GM18499 (cell line): ENCODE results near the gene ZNF239.
"Not testable (repeated sequence)": the region's sequence is repeated elsewhere in the genome, so short reads cannot be mapped to it uniquely, and the experiment has no call there.

Experiments
- ATAC-seq: cut with Tn5 transposase; IDR thresholded peaks from one replicate; pipeline ENCODE4 v1.9.1; 2021; ENCODE audit warnings: moderate number of reproducible peaks; ENCODE audit not compliant: insufficient read depth, unreplicated experiment

Gene ZNF239

DNA sequence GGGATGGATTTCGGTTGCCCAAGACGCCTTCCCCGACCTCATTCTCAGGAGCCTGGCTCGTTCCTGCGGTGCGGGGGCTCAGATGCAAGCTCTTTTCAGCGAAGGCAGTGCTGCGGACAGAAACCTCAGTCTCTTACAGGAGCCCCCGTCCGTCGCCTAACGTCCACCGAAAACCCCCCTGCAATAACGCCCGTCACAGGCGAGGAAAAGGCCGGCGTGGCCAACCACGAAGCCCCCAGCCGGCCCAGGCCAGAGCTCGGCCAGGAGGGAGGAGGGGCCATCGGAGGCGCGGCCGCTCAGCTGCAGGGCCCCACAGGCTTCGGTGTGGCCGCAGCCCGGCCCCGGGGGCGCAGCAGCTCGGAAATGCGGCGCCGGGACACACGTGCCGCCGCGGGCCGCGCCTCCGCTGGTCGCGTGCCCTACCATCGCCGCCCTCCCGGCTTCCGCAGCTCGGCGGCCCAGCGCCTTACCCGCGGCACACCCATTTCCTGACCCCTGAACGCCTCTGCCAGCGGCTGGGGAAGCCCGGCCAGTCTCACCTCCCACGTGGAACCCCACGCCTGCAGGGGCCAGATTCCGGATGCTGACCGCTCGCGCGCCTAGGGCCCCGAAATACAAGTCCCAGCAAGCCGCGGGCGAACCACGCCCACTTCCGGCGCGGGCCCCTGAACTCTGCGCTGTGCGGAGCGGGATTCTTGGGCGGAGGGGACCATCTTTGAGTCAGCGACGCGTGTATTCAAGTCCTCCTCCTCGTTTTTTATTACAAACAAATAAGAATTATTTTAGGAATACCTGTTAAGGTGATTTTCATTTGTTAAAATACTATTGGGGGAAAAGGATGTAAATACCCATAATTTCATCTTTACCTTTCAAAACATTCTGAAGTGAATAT lies at the start of gene ZNF239:
TSS of gene ZNF239 (minus strand) at position 616 of the 892 bp plus-strand sequence. CDS start 16,537 bp downstream, outside the sequence.
- peak; percentile 82 for ATAC-seq

DNA sequence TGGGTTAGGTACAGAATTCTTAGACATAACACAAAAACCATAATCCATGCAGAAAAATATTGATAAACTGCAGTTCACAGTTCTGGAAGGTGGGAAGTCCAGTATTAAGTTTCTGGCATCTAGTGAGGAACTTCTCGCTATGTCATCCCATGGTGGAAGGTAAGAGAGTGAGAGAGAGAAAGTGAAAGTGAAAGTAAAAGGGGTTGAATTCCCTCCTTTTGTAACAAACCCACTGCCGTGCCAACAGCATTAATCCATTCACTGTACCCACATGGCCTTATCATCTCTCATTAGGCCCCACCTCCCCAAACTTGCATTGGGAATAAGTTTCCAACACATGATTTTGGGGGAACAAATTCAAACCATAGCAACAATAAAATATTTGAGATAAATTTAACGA lies 48.9 kb upstream of the ZNF239 start:
- no peak for ATAC-seq

DNA sequence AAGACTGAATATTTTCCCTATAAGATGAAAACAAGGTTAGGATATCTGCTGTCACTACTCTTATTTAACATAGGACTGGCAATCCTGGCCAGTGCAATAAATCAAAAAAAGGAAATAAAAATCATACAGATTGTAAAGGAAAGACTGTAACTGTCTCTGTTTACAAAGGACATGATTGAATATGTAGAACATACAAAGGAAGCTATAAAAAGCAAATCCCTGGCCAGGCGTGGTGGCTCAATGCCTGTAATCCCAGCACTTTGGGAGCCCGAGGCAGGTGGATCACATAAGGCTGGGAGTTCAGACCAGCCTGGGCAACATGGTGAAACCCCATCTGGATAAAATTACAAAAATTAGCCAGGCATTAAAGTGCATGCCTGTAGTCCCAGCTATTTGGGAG lies 47.6 kb upstream of the ZNF239 start:
- no peak for ATAC-seq

DNA sequence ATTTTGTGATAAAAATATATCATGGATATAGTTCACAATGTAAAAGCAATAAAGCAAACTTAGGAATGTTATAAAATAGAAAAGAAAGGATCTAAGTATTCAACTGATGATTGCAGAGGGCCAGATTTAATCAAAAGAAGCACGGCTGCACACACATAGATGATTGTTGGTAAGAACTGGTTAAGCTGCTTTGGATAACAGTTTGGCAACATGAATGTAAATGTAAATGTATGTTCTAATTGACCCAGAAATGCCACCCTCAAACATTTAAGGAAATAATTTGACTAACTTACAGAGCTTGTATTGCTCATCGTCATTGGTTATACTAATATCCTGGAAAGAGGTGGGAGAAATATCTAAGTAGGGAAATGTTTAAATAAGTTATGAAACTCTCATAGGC lies 45.0 kb upstream of the ZNF239 start:
- no peak for ATAC-seq

DNA sequence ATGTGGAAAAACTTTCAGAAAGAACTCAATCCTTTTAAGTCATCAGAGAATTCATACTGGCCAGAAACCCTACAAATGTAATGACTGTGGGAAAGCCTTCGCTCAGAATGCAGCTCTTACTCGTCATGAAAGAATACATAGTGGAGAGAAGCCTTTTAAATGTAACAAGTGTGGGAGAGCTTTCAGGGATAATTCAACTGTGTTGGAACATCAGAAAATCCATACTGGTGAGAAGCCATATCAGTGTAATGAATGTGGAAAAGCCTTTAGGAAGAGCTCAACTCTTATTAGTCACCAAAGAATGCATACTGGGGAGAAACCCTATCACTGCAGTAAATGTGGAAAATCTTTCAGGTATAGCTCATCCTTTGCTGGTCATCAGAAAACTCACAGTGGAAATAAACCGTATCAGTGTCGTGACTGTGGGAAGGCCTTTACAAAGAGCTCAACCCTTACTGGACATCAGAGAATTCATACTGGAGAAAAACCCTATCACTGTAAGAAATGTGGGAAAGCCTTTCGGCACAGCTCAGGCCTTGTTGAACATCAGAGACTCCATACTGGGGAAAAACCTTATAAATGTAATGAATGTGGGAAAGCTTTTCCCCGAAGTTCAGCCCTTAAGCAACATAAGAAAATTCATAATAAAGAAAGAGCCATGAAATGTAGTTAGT lies 42.4 kb upstream of the ZNF239 start:
- ATAC-seq, result no peak

DNA sequence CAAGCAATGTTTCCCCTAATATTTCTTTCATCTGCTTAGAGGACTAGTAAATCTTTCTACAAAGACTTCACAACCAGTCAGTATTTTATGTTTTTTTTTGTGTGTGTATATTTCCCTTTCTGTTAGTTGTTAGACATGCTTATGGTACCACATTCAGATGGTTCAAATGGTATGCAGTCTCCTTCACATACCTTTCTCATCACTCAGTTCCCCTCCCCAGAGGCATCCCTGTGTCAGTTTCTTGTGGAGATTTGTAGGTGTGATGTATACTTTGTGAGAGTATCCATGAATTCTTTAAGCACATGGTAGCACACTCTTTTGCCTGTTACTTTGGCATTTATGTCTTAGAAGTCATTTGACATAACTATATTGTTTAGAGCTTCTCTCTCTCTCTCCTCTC lies 36.2 kb upstream of the ZNF239 start:
- ATAC-seq, result no peak

DNA sequence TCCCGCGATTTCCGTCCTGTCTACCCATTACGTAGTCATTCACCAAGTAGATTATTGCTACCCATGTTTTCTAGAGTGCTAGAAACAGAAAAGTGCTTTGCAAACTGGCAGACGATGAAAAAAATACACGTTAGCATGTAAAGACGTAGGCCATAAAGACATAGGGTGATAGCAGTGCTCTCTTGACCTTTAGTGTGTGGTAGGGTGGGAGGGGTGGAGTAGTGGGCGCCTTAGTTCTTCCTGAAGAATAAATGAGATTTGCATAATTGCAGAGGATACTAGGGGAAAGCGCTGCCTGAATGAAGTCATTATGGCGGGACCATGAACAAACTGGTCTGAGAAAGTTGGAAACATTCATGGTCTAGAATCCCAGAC lies 32.8 kb upstream of the ZNF239 start:
- no peak for ATAC-seq

DNA sequence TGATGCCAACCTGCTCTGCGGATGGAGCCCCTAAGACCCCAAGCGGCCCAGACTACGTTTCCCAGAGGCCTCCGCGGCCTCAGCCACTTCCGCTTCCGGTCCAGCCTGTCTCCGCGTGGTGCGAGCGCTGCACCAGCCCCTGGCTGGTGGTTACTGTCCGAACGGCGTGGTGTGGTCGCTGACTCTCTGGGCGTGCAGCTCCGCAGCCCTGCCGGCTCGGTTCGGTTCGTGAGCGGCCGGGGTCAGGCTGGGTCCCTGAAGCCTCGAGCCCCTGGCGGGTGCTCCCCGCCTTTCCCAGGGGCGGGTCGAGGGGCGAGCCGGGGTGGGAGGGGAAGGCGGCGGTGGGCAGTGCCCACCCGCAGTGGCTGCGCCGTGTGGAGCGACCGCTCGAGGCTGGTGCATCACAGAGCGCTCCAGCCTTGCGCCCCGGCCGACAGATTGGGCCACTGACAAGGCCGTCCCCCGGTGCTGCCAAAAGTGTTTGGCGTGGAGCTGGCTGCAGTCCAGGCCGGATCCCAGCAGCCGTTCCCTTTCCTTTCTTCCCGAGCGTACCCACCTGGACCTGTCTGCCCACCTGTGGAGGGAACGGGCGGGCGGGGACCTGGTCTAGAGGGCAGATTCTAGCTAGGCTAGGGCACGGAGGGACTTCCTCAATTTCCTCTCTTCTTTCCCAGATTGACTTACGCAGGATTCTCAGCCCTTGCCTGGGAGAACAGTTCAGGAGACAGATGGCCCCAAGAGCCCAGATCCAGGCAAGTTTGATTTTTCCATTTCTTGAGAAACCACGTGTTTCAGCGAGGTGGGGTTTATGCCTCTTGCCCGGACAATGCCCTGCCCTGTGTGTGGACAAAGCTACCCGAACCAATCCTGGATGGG lies 32.1 kb upstream of the ZNF239 start, which contains the start of gene ZNF485:
TSS of gene ZNF485 (plus strand) at position 116 of the 876 bp plus-strand sequence. CDS start at position 729, 613 bp downstream.
- ATAC-seq, result peak; percentile 87

DNA sequence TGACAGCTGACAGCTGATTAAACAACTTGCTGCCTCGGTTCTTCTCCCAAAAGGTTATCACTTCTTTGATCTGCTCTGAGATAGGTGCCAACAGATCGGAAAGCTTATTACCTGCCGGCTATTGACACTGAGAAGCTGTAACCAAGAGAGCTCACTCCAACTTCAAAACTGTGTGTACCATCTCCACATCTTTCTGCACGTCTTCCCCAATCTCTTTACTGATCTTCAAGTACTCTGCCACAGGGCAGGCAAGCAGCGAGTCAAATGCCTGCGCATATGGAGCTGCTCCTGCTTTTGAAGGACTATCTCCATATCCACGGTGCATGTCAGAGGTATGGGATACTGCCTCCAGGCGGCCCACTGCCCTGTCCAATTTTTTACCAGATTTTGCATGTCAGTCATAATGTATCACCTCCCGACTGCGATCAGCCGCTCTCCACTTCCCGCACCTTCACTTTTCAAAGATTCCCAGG lies 31.5 kb upstream of the ZNF239 start:
- no peak for ATAC-seq

DNA sequence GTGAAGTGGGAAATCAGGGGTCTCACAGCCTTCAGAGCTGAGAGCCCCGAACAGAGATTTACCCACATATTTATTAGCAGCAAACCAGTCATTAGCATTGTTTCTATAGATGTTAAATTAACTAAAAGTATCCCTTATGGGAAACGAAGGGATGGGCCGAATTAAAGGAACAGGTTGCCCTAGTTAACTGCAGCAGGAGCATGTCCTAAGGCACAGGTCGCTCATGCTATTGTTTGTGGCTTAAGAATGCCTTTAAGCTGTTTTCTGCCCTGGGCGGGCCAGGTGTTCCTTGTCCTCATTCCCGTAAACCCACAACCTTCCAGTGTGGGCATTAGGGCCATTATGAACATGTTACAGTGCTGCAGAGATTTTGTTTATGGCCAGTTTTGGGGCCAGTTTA lies 27.2 kb upstream of the ZNF239 start:
- ATAC-seq, result not testable (repeated sequence)

DNA sequence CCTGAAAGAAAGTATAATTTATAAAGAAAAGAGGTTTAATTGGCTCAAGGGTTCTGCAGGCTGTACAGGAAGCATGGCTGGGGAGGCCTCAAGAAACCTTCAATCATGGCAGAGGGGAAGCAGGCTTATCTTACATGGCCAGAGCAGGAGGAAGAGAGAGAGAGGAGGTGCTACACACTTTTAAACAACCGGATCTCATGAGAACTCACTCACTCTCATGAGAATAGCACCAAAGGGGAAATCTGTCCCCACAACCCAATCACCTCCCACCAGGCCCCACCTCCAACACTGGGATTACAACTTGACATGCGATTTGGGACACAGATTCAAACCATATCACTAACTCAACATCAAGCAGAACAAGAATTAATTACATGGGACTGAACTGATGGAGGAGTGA lies 24.9 kb upstream of the ZNF239 start:
- no peak for ATAC-seq

DNA sequence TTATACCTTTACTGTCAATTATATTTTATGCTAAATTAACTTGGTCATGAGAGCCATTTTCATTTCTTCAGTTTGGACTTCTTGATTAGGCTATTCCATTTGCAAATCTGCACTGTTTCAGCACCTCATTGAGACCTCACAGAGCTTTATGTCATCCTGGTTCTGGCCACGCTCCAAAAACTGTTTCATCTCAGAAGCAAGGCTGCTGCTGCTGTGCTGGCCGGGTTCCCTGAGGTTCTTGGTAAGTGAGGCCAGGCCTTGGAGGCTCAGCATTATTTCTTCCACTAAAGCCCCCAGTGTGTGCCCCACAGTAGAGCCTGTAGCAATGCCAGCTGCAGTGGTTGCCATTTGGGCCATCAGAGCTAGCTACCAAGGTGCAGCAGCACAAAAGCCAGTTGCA lies 24.0 kb upstream of the ZNF239 start:
- ATAC-seq, result no peak

DNA sequence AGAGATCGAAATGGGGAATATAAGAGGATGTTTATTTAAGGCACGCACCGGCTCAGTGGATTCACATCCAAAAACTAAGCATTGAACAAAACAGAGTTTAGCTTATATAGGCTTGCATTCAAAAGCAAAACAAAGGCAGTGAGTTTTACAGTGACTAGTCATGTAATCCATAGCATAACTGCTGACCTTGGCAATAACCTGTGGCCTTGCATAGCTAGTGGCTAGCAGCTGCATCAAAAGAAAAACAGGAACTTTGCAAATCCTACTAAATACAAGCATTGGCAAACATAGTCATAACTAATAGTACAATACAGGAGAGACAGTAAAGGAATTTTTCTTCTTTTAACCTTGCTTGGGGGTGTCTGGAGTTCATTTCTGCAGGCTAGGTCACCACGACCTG lies 22.1 kb upstream of the ZNF239 start:
- ATAC-seq, result no peak

DNA sequence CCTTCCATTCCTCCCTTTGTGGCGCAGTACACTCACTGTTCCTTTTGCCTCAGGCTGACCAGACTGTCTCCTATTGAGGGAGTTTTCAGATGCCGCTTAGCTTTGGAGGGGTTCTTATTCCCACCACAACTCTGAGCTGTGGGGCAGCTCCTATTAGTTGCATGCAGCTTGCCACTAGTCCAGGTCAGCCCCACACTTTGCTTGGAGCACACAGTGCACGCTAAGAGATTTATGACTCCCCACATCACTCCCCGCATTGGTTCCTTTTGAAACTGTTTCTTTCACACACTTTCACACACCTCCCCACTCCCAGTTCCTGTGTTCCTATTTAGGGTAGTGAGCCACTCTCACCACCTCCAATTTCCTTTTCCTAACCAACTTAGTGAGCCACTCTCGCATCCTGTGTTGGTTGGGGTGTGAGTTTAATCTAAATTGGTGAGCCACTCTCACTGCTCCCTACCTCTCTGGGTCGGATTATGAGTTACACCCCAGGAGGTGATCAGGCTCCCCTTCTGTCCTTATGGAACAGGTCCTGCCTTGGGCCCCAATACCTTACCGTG lies 21.4 kb upstream of the ZNF239 start:
- peak; percentile 48 for ATAC-seq

DNA sequence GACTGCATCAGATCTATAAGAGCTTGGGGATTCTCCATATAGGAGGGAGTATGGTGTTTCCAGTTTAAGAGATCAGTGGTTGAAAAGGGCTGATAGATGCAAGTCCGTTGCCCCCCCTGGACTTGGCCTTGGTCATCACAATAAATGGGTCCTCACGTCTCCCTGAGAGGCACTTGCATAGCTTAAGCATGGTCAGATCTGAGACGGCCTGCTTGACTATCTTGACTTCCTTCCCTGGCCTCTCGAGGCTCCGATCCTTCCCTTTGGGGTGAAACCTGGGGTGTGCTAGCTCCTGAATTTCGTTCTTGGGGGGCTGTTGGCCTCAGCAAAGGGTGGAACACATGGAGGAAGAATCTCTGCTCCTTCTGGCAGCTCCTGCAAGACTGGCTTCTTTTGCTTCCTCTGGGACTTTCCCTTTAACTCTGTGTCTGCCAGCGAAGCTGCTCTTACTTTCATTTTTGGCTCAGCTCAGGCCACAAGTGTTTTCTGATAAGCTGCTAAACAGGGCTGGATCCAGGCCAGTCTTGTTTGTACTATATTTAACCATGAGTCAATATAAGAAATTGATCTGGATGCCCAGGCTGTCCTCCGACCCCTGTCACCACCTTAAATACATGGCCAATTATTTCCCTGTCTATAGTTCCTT lies 20.7 kb upstream of the ZNF239 start:
- peak; percentile 95 for ATAC-seq

DNA sequence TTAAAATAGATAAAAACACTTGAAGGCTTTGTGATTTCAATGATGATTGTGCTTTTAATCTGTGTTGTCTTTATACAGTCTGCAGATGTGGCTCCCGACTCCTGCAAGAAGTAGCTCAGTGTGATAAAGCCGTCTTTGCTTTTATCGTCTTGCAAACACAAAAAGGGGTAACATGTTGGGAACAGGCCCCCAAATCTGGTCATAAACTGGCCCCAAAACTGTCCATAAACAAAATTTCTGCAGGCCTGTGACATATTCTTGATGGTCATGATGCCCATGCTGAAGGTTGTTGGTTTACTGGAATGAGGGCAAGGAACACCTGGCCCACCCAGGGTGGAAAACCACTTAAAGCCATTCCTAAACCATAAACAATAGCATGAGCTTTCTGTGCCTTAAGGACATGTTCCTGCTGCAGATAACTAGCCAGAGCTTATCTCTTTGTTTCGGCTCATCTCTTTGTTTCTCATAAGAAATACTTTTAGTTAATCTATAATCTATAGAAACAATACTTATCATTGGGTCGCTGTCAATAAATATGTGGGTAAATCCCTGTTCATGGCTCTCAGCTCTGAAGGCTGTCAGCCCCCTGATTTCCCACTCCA lies 17.0 kb upstream of the ZNF239 start:
- ATAC-seq, result no peak

DNA sequence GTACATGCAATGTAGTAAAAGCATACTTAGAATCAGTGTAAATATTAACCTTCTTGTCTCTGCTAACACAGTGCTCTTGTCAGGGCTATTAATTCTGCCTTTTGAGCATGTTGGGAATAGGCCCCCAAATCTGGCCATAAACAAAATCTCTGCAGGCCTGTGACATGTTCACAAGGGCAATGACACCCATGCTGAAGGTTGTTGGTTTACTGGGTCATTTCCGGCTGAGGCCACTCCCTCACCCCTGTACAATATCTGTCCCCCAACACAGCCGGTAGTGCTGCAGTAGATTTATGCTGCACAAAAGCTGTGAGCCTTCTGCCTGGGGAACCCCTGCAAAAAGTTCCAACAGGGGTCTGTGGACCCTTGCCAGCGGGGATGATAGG lies 12.3 kb upstream of the ZNF239 start:
- ATAC-seq, result not testable (repeated sequence)

DNA sequence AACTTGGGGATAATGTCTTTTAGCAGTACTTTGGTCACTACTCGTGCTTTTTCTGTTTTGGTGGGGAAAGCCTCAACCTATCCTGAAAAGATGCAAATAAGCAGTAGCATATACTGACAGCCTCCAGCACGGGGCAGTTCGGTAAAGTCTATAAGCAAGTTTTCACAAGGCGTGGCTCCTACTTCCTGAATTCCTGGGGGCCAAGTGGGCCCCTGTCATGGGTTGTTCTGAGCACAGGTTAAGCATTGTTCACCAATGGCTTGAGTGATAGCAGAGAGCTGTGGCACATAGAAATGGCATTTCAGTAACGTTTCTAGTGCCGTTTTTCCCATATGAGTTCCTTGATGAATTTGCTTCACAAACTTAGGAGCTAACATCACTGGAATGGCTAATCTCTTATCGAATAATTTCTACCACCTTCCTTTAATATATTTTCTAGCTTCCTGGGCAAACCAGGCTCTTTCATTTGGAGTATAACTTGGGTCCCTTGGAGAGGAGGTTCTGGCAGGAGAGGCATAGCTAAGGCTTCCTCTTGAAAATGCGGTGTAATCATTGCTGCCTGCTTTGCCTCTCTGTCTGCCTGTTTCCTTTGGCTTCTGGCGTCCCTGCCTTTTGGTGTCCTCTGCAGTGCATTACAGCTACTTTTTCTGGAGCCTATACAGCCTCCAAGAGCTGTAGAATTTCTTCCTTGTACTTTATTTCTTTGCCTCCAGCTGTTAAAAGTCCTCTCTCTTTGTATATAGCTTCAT lies 11.7 kb upstream of the ZNF239 start:
- no peak for ATAC-seq

DNA sequence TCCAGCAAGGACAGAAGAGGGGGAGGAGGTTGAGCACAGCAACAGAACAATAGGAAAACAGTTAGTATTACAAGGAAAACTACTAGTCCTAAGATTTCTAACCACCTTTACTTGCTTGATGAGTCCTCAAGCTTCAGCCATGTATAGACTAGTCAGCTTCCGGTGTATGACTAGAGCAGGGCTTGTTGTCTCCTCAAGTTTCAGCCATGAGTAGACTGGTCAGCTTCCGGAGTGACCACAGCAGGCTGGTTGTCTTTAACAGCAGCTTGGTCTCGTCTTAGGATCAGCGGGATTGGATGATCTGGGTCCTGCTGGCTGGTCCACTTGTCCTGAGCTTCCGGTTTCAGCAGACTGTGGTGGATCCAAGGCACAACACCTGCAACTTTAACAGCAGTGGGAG lies 10.6 kb upstream of the ZNF239 start:
- ATAC-seq, result no peak
